IMR-90 (cell line): ENCODE results near the gene MYO7B. TPM values are rescaled to one million over a fixed set of nuclear protein-coding genes. Genes with fewer than 3 reads are reported as not detected.

Experiments
- ATAC-seq: fragments of 200-7000 bp; cut with Tn5 transposase; 2 replicates; pipeline ENCODE4 v1.9.1; 2020; ENCODE audit warnings: low read depth, mild to moderate bottlenecking, moderate library complexity
- BruUV-seq: library from RNA; stranded (reverse); fragments of 400-500 nt; replicated peaks from 2 replicates; lab custom pipeline; 2021; lab: Mats Ljungman, UMichigan
- CTCF ChIA-PET: fragments of 300-600 bp; formaldehyde crosslinking; extraction: SDS; loops from one replicate; lab custom pipeline; 2021; ENCODE audit warnings: antibody characterized with exemption; lab: Yijun Ruan, JAX
- POLR2A ChIA-PET: fragments of 300-600 bp; sonication (Branson Sonifier 250); formaldehyde crosslinking; loops from one replicate; lab custom pipeline; 2022; ENCODE audit warnings: antibody characterized with exemption; ENCODE audit not compliant: unreplicated experiment; lab: Charles Lee
- DNase-seq: peaks from one replicate; pipeline ENCODE4 v3.0.0; 2013
- H2AFZ ChIP-seq: replicated peaks from 2 replicates; pipeline ENCODE3; 2013; ENCODE audit warnings: low read length, mild to moderate bottlenecking; ENCODE audit not compliant: poor library complexity
- H2AK5ac ChIP-seq: 2 replicates; pipeline ENCODE4 v1.6.1; 2013; ENCODE audit warnings: low read depth, low read length, inconsistent platforms
- H2AK9ac ChIP-seq: replicated peaks from 2 replicates; pipeline ENCODE3; 2013; ENCODE audit warnings: mild to moderate bottlenecking, low read depth, low read length, moderate library complexity; ENCODE audit not compliant: poor library complexity
- H2BK120ac ChIP-seq: 2 replicates; pipeline ENCODE4 v1.6.1; 2013; ENCODE audit warnings: low read depth, low read length, inconsistent platforms
- H2BK15ac ChIP-seq: 3 replicates; pipeline ENCODE4 v1.6.1; 2013; ENCODE audit warnings: low read depth, low read length, inconsistent platforms
- H2BK20ac ChIP-seq: 2 replicates; pipeline ENCODE4 v1.6.1; 2013; ENCODE audit warnings: low read depth, mild to moderate bottlenecking, inconsistent platforms, low read length, moderate library complexity
- H2BK5ac ChIP-seq: 2 replicates; pipeline ENCODE4 v1.6.1; 2013; ENCODE audit warnings: mild to moderate bottlenecking, low read depth, low read length, inconsistent platforms; ENCODE audit not compliant: poor library complexity, severe bottlenecking
- H3K14ac ChIP-seq: replicated peaks from 2 replicates; pipeline ENCODE4 v1.6.1; 2013; ENCODE audit warnings: low read depth, low read length, inconsistent platforms
- H3K18ac ChIP-seq: 2 replicates; pipeline ENCODE4 v1.6.1; 2013; ENCODE audit warnings: low read depth, low read length, control low read depth
- H3K23ac ChIP-seq: 2 replicates; pipeline ENCODE4 v1.6.1; 2013; ENCODE audit warnings: low read depth, low read length, inconsistent platforms
- H3K27ac ChIP-seq: 2 replicates; pipeline ENCODE4 v1.5.1; 2013; ENCODE audit warnings: mild to moderate bottlenecking, control low read depth, low read length; ENCODE audit not compliant: insufficient read depth
- H3K27me3 ChIP-seq: 2 replicates; pipeline ENCODE4 v1.6.1; 2013; ENCODE audit warnings: low read length; ENCODE audit not compliant: control insufficient read depth, insufficient read depth
- H3K36me3 ChIP-seq: 2 replicates; pipeline ENCODE4 v1.6.1; 2013; ENCODE audit warnings: low read length, mixed read lengths; ENCODE audit not compliant: control insufficient read depth, insufficient read depth
- H3K4ac ChIP-seq: 2 replicates; pipeline ENCODE4 v1.6.1; 2013; ENCODE audit warnings: low read depth, low read length, inconsistent platforms
- H3K4me1 ChIP-seq: 2 replicates; pipeline ENCODE4 v1.6.1; 2013; ENCODE audit warnings: low read length, mixed read lengths; ENCODE audit not compliant: control insufficient read depth, insufficient read depth
- H3K4me2 ChIP-seq: 2 replicates; pipeline ENCODE4 v1.6.1; 2013; ENCODE audit warnings: low read depth, mild to moderate bottlenecking, control low read depth, low read length, moderate library complexity
- H3K4me3 ChIP-seq: 2 replicates; pipeline ENCODE4 v1.5.1; 2013; ENCODE audit warnings: low read depth, mild to moderate bottlenecking, control low read depth, low read length, moderate library complexity; ENCODE audit not compliant: insufficient read depth
- H3K56ac ChIP-seq: 2 replicates; pipeline ENCODE4 v1.6.1; 2013; ENCODE audit warnings: low read length, inconsistent platforms; ENCODE audit not compliant: insufficient read depth; ENCODE audit errors: extremely low read depth
- H3K79me1 ChIP-seq, 2 experiments: 2 replicates each; pipeline ENCODE4 v1.6.1; 2013; ENCODE audit warnings: low read length in 2 of 2, inconsistent platforms in 1 of 2, low read depth in 1 of 2
- H3K9ac ChIP-seq: 2 replicates; pipeline ENCODE4 v1.6.1; 2013; ENCODE audit warnings: low read depth, low read length, control low read depth
- H3K9me1 ChIP-seq: 2 replicates; pipeline ENCODE4 v1.6.1; 2013; ENCODE audit warnings: low read length, inconsistent platforms; ENCODE audit not compliant: insufficient read depth
- H3K9me3 ChIP-seq: 2 replicates; pipeline ENCODE4 v1.6.1; 2013; ENCODE audit warnings: low read length; ENCODE audit not compliant: control insufficient read depth, insufficient read depth
- H4K20me1 ChIP-seq: 2 replicates; pipeline ENCODE4 v1.6.1; 2013; ENCODE audit warnings: low read length, inconsistent platforms; ENCODE audit not compliant: insufficient read depth
- H4K5ac ChIP-seq: 2 replicates; pipeline ENCODE4 v1.6.1; 2013; ENCODE audit warnings: mild to moderate bottlenecking, low read depth, low read length, control low read depth
- H4K8ac ChIP-seq, 2 experiments: 2 replicates each; pipeline ENCODE4 v1.6.1; 2013; ENCODE audit warnings: low read depth in 2 of 2, low read length in 2 of 2, control low read depth in 1 of 2, inconsistent platforms in 1 of 2
- H4K91ac ChIP-seq: 2 replicates; pipeline ENCODE4 v1.6.1; 2013; ENCODE audit warnings: low read depth, low read length, inconsistent platforms; ENCODE audit not compliant: insufficient read depth
- MAFK ChIP-seq: IDR thresholded peaks from 2 replicates; pipeline ENCODE4 v1.6.1; 2012; ENCODE audit warnings: low read depth, low read length, improper control_type of control experiment
- MAZ ChIP-seq: IDR thresholded peaks from 2 replicates; pipeline ENCODE4 v1.6.1; 2012; ENCODE audit warnings: low read depth, mild to moderate bottlenecking, low read length, improper control_type of control experiment, moderate library complexity, borderline replicate concordance
- WGBS, 2 experiments: methylation state at CpG; one replicate each; pipeline versions ENCODE4 v1.1.5 to v1.1.7; 2013; ENCODE audit warnings: missing lambda C conversion rate in 2 of 2; ENCODE audit not compliant: insufficient read length in 1 of 2; ENCODE audit errors: extremely low coverage in 2 of 2; 5-methylcytosine and 5-hydroxymethylcytosine counted together
- dilution Hi-C: fragments of 300-500 bp; cut with HindIII; formaldehyde crosslinking; loops from one replicate; pipeline ENCODE4 v1.14.3; 2018; ENCODE audit warnings: low sequenced_read_pairs; ENCODE audit not compliant: unreplicated experiment
- in situ Hi-C: fragments of 300-500 bp; cut with MboI; formaldehyde crosslinking; loops from 3 replicates; pipeline ENCODE4 v1.14.3; 2019; ENCODE audit warnings: low sequenced_read_pairs, inconsistent platforms, mixed read lengths
- intact Hi-C: fragments of 100-400 bp; cut with micrococcal nuclease; formaldehyde crosslinking; loops from 2 replicates; pipeline ENCODE4 v1.10.0; 2022
- polyA plus RNA-seq, 3 experiments: library from polyadenylated mRNA; depleted of rRNA; stranded (reverse); fragments of >200 nt; gene quantifications; 2 replicates each; pipeline ENCODE4 v1.2.3, GENCODE V29; 2012; ENCODE audit warnings: low replicate concordance in 1 of 3
- total RNA-seq: library from RNA; depleted of rRNA; stranded (reverse); fragments of >200 nt; gene quantifications from 2 replicates; pipeline ENCODE4 v1.2.3, GENCODE V29; 2012

MYO7B gene
- total and polyA plus RNA-seq, 2 of the 4 experiments (the other 2 are of a cell fraction), result 0.18 to 0.46 TPM

DNA sequence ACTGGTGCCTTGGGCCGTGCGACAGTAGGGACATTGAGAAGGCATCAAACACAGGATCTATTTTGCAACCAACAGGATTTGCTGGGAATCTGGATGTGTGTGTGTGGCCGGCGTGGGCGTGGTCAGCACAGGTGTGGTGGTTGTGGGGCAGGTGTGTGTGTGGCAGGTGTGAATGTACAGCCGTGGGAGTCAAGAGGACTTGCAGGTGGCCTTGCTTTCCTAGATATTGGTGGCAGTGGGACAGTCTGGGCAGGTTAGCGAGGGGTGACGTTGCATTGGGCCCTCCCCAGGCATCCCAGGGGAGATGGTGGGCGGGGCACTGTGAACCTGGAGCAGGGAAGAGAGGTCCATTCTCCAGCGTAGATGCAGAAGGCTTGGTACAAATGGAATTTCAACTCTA is 143.0 kb downstream of the MYO7B start:
- peaks cover 6 to 11% of the 10 kb centered on the region in 2 experiments; a peak in 3 of 4 replicates for H3K79me1 ChIP-seq
- ATAC-seq (no peak), DNase-seq (no peak)
- no peak overlapping the region for H3K56ac ChIP-seq
- no peak overlapping the region for H2BK5ac ChIP-seq
- no peak overlapping the region for H3K4me3 ChIP-seq
- peaks cover 5% of the 10 kb centered on the region; the same call in 1 of the 2 replicates for H3K4me1 ChIP-seq
- no peak overlapping the region for H2AK9ac ChIP-seq
- H4K91ac ChIP-seq, result no peak overlapping the region
- no peak overlapping the region for H2BK20ac ChIP-seq
- H3K27ac ChIP-seq, result no peak overlapping the region
- TF ChIP-seq MAZ (no peak), MAFK (no peak)
- no peak overlapping the region for H3K23ac ChIP-seq
- H3K4me2 ChIP-seq, result no peak overlapping the region
- no peak overlapping the region for H3K4ac ChIP-seq
- H2AK5ac ChIP-seq, result peak overlapping the region; percentile 45; the same call in 1 of the 2 replicates
- ChIA-PET CTCF (no interaction called here), POLR2A (no interaction called here)
- no peak overlapping the region for H3K14ac ChIP-seq
- no peak overlapping the region for H4K5ac ChIP-seq
- WGBS, 2 experiments, result 72% methylated on average over 2 of the region's 10 CpGs; no CpG with 5 or more reads in 1 of the 2 experiments
- dilution Hi-C loops (no loop called here), intact Hi-C loops (no loop called here), in situ Hi-C loops (no loop called here)
- no peak overlapping the region for H3K18ac ChIP-seq
- no peak overlapping the region for H4K8ac ChIP-seq
- 0 out of 2 replicates have a peak, but pooled peaks cover 6% of the 10 kb centered on the region for H3K9me1 ChIP-seq
- no peaks in the 10 kb centered on the region for H3K36me3 ChIP-seq
- H2BK120ac ChIP-seq, result no peak overlapping the region
- no peak overlapping the region for H2BK15ac ChIP-seq
- H4K20me1 ChIP-seq, result peaks cover 3% of the 10 kb centered on the region
- H3K9me3 ChIP-seq, result no peaks in the 10 kb centered on the region
- peaks cover 22% of the 10 kb centered on the region for H3K27me3 ChIP-seq
- H3K9ac ChIP-seq, result no peak overlapping the region
- BruUV-seq, result no TSS peak
- H2AFZ ChIP-seq, result no peak overlapping the region
